ENCODE results near the gene ITK.
A peak's percentile ranks its signal among the peaks of the same experiment; 100 is the strongest.

ITK gene

GRCh38 chr5:157265714-157266285 lies 85.2 kb downstream of the ITK start, which contains the start of gene CYFIP2:
CYFIP2 (plus strand) TSS chr5:157266123; CDS start chr5:157285362, 19,239 bp downstream.
- Histone ChIP-seq H3K36me3 (ENCODE audit: control insufficient read depth, insufficient read depth, low read length) (no peaks in the 10 kb centered on the region), H3K27me3 (ENCODE audit: control insufficient read depth, insufficient read depth, low read length) (peaks cover 15% of the 10 kb centered on the region), H3K4me1 (ENCODE audit: control insufficient read depth, insufficient read depth, low read length) (peaks cover 16% of the 10 kb centered on the region), H3K9me3 (ENCODE audit: control insufficient read depth, insufficient read depth, low read length) (no peaks in the 10 kb centered on the region), H3K9ac (ENCODE audit: low read depth, low read length) (peak within 1 kb of the TSS; percentile 47), H3K4me3 (ENCODE audit: low read depth, low read length) (peak within 1 kb of the TSS; percentile 70)

GRCh38 chr5:157266286-157267007 lies 85.8 kb downstream of the ITK start:
- Histone ChIP-seq H3K36me3 (ENCODE audit: control insufficient read depth, insufficient read depth, low read length) (no peaks in the 10 kb centered on the region), H3K9ac (ENCODE audit: low read depth, low read length) (peak overlapping the region; percentile 47), H3K27me3 (ENCODE audit: control insufficient read depth, insufficient read depth, low read length) (peaks cover 15% of the 10 kb centered on the region), H3K4me3 (ENCODE audit: low read depth, low read length) (peak overlapping the region; percentile 62), H3K9me3 (ENCODE audit: control insufficient read depth, insufficient read depth, low read length) (no peaks in the 10 kb centered on the region), H3K4me1 (ENCODE audit: control insufficient read depth, insufficient read depth, low read length) (peaks cover 16% of the 10 kb centered on the region)

- Histone ChIP-seq H3K9me3 (ENCODE audit: control insufficient read depth, insufficient read depth, low read length) (no peaks in the 10 kb centered on the region), H3K27me3 (ENCODE audit: control insufficient read depth, insufficient read depth, low read length) (peaks cover 15% of the 10 kb centered on the region), H3K9ac (ENCODE audit: low read depth, low read length) (no peak overlapping the region), H3K4me3 (ENCODE audit: low read depth, low read length) (peak overlapping the region; percentile 62), H3K4me1 (ENCODE audit: control insufficient read depth, insufficient read depth, low read length) (peaks cover 16% of the 10 kb centered on the region), H3K36me3 (ENCODE audit: control insufficient read depth, insufficient read depth, low read length) (no peaks in the 10 kb centered on the region)
Measured at GRCh38 chr5:157267025-157267424, 86.4 kb downstream of the ITK start.

GRCh38 chr5:157267761-157268480 lies 87.3 kb downstream of the ITK start:
- Histone ChIP-seq H3K36me3 (ENCODE audit: control insufficient read depth, insufficient read depth, low read length) (no peaks in the 10 kb centered on the region), H3K9me3 (ENCODE audit: control insufficient read depth, insufficient read depth, low read length) (no peaks in the 10 kb centered on the region), H3K27me3 (ENCODE audit: control insufficient read depth, insufficient read depth, low read length) (peaks cover 15% of the 10 kb centered on the region), H3K9ac (ENCODE audit: low read depth, low read length) (no peak overlapping the region), H3K4me3 (ENCODE audit: low read depth, low read length) (no peak overlapping the region), H3K4me1 (ENCODE audit: control insufficient read depth, insufficient read depth, low read length) (peaks cover 16% of the 10 kb centered on the region)

- Histone ChIP-seq H3K27me3 (ENCODE audit: control insufficient read depth, insufficient read depth, low read length) (peaks cover 12% of the 10 kb centered on the region), H3K9me3 (ENCODE audit: control insufficient read depth, insufficient read depth, low read length) (no peaks in the 10 kb centered on the region), H3K9ac (ENCODE audit: low read depth, low read length) (no peak overlapping the region), H3K4me3 (ENCODE audit: low read depth, low read length) (no peak overlapping the region), H3K4me1 (ENCODE audit: control insufficient read depth, insufficient read depth, low read length) (peaks cover 16% of the 10 kb centered on the region), H3K36me3 (ENCODE audit: control insufficient read depth, insufficient read depth, low read length) (no peaks in the 10 kb centered on the region)
Measured at GRCh38 chr5:157269165-157269671, 88.6 kb downstream of the ITK start.

- Histone ChIP-seq H3K4me3 (ENCODE audit: low read depth, low read length) (no peak overlapping the region), H3K36me3 (ENCODE audit: control insufficient read depth, insufficient read depth, low read length) (no peaks in the 10 kb centered on the region), H3K9me3 (ENCODE audit: control insufficient read depth, insufficient read depth, low read length) (no peaks in the 10 kb centered on the region), H3K9ac (ENCODE audit: low read depth, low read length) (no peak overlapping the region), H3K4me1 (ENCODE audit: control insufficient read depth, insufficient read depth, low read length) (peaks cover 16% of the 10 kb centered on the region), H3K27me3 (ENCODE audit: control insufficient read depth, insufficient read depth, low read length) (peaks cover 9% of the 10 kb centered on the region)
Measured at GRCh38 chr5:157269761-157270272, 89.2 kb downstream of the ITK start.

- Histone ChIP-seq H3K9me3 (ENCODE audit: control insufficient read depth, insufficient read depth, low read length) (no peaks in the 10 kb centered on the region), H3K27me3 (ENCODE audit: control insufficient read depth, insufficient read depth, low read length) (peaks cover 3% of the 10 kb centered on the region), H3K36me3 (ENCODE audit: control insufficient read depth, insufficient read depth, low read length) (no peaks in the 10 kb centered on the region), H3K9ac (ENCODE audit: low read depth, low read length) (no peak overlapping the region), H3K4me1 (ENCODE audit: control insufficient read depth, insufficient read depth, low read length) (peaks cover 16% of the 10 kb centered on the region), H3K4me3 (ENCODE audit: low read depth, low read length) (no peak overlapping the region)
Measured at GRCh38 chr5:157270771-157271170, 90.1 kb downstream of the ITK start.

GRCh38 chr5:157271740-157272271 lies 91.2 kb downstream of the ITK start:
- Histone ChIP-seq H3K27me3 (ENCODE audit: control insufficient read depth, insufficient read depth, low read length) (peaks cover 3% of the 10 kb centered on the region), H3K4me1 (ENCODE audit: control insufficient read depth, insufficient read depth, low read length) (peaks cover 15% of the 10 kb centered on the region), H3K36me3 (ENCODE audit: control insufficient read depth, insufficient read depth, low read length) (no peaks in the 10 kb centered on the region), H3K4me3 (ENCODE audit: low read depth, low read length) (no peak overlapping the region), H3K9me3 (ENCODE audit: control insufficient read depth, insufficient read depth, low read length) (no peaks in the 10 kb centered on the region), H3K9ac (ENCODE audit: low read depth, low read length) (no peak overlapping the region)

GRCh38 chr5:157273131-157273556 lies 92.5 kb downstream of the ITK start:
- Histone ChIP-seq H3K9ac (ENCODE audit: low read depth, low read length) (no peak overlapping the region), H3K9me3 (ENCODE audit: control insufficient read depth, insufficient read depth, low read length) (no peaks in the 10 kb centered on the region), H3K4me1 (ENCODE audit: control insufficient read depth, insufficient read depth, low read length) (peaks cover 6% of the 10 kb centered on the region), H3K27me3 (ENCODE audit: control insufficient read depth, insufficient read depth, low read length) (no peaks in the 10 kb centered on the region), H3K36me3 (ENCODE audit: control insufficient read depth, insufficient read depth, low read length) (no peaks in the 10 kb centered on the region), H3K4me3 (ENCODE audit: low read depth, low read length) (no peak overlapping the region)

- no peak overlapping the region for H3K9ac ChIP-seq (ENCODE audit: low read depth, low read length)
- H3K36me3 ChIP-seq (ENCODE audit: control insufficient read depth, insufficient read depth, low read length): no peaks in the 10 kb centered on the region
- H3K9me3 ChIP-seq (ENCODE audit: control insufficient read depth, insufficient read depth, low read length): no peaks in the 10 kb centered on the region
- no peaks in the 10 kb centered on the region for H3K4me1 ChIP-seq (ENCODE audit: control insufficient read depth, insufficient read depth, low read length)
- no peak overlapping the region for H3K4me3 ChIP-seq (ENCODE audit: low read depth, low read length)
- H3K27me3 ChIP-seq (ENCODE audit: control insufficient read depth, insufficient read depth, low read length): no peaks in the 10 kb centered on the region
Measured at GRCh38 chr5:157275403-157275802, 94.8 kb downstream of the ITK start.

- Histone ChIP-seq H3K4me3 (ENCODE audit: low read depth, low read length) (no peak overlapping the region), H3K9me3 (ENCODE audit: control insufficient read depth, insufficient read depth, low read length) (no peaks in the 10 kb centered on the region), H3K9ac (ENCODE audit: low read depth, low read length) (no peak overlapping the region), H3K4me1 (ENCODE audit: control insufficient read depth, insufficient read depth, low read length) (no peaks in the 10 kb centered on the region), H3K27me3 (ENCODE audit: control insufficient read depth, insufficient read depth, low read length) (no peaks in the 10 kb centered on the region), H3K36me3 (ENCODE audit: control insufficient read depth, insufficient read depth, low read length) (no peaks in the 10 kb centered on the region)
Measured at GRCh38 chr5:157278319-157279037, 97.8 kb downstream of the ITK start.
